ENCODE measurements around the gene PDE4B.

The PDE4B gene

DNA sequence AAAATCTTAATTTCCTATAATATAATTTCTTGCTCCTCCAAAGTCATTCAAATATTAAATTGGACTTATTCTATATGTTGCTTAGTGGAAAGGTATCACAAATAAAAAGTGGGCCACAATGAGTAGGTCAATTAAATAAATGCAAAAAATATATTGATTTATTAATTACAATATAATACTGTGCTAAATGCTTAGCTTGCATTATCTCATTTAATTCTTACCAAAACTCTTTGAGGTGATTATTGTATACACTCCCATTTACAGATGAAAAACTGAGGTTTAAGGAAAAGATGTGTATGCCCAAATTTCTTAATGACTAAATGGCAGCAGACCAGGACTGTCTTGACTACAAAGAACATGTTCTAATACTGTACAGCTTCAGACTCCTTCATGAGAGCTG lies 415.9 kb downstream of the PDE4B start:
- DNase-seq, result no peak

DNA sequence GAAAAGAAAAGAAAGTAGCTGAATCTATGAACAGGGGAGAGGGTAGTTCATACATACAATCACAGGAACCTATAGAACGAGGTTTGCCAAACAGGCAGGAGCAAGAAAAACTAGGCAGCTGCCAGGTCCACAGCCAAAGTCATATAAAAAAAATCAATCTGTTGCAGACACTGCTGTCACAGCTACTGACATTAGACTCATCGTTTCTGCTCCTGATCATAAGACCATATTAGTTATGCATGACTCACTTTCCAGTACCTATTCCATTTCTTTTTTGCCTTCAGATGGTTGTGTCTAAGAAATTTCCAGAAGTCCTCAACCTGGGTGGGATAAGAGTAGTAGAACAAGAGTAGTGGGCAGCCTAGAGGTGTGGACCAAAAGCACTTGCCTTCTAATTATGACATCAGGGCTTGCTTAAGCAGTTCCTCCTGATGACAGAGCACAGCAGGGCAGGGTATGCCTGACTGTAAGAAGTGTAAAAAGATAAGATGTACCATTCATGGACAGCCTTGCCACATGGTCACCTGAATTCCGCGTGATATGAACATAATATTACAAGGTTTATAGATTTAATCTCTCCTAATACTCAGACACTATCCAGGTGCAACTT lies 418.0 kb downstream of the PDE4B start:
- no peak for DNase-seq

DNA sequence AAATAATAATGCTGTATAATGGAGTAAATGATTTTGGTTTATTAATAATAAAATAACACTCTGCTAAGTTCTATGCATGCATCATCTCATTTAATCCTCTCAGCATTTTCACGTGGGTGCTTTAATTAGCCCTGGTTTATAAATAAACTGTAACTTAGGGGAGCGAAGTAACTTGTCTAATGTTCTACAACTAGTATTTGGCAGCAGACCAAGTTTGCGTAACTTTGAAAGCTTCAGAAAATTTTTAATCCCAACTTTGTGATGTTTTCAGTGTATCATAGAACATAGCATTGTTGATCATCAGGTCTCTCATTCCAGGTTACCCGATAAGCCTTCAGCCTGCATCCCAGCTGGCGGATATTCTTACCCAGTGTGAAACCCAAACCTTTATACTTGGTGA lies 418.8 kb downstream of the PDE4B start:
- DNase-seq, result no peak

- no peak for DNase-seq
Measured at GRCh38 chr1:66213491-66213890, 420.8 kb downstream of the PDE4B start.

GRCh38 chr1:66214901-66215300 lies 422.2 kb downstream of the PDE4B start:
- no peak for DNase-seq

- no peak for DNase-seq
Measured at GRCh38 chr1:66217021-66217420, 424.3 kb downstream of the PDE4B start.

DNA sequence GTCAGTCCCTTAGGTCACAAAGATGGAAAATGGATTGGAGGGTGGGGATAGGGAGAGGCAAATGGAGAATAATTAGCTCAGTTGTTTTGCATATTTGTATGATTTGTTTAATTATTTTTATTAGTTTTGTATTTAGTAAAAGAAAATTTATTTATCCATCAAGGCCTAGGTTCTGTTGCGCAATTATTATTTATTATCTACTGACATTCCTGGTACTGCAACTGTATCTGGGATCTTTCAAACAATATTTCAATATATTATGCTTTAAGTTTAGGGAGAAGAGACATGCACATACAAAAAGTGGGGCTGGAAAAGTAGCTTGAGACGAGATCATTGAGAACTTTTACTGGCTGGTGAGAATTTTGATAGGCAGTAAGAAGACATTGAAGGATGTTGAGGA lies 424.9 kb downstream of the PDE4B start:
- no peak for DNase-seq

GRCh38 chr1:66220477-66220876 lies 427.8 kb downstream of the PDE4B start:
- DNase-seq, result no peak

DNA sequence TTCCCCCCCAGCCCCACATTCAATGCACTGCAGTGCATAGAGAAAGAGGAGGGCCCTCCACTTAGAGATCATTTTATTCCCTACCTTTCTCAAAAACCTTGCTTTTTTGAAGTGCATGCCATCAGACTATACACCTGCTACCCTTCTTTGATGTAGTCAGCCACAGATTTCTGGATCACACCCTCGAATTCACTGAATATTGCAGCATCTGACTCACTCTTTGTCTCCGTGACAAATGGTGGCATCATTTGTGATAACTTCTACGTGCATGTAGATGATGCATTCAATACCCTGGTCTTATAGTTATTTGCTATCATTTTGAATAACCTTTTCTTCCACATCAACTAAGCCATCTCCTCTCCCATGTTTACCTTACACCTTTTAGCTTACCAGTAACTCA lies 431.0 kb downstream of the PDE4B start:
- no peak for DNase-seq

DNA sequence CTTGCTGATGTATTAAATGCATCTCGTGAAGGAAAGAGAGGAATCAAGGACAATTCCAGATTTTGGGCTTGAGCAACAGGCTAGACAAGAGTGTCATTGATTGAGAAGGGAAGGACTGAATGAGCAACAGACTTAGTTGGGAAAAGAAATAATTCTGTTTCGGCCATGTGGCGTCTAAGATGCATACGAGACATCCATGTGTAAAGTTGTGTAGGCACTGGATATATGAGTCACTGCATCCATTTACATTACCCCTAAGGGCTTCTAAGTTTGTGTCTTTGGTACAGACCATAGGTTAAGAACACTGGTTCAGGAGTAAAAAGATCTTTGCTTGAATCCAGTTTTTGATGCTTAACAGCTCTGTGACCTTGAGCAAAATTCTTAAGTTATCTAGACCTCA lies 434.3 kb downstream of the PDE4B start:
- no peak for DNase-seq

DNA sequence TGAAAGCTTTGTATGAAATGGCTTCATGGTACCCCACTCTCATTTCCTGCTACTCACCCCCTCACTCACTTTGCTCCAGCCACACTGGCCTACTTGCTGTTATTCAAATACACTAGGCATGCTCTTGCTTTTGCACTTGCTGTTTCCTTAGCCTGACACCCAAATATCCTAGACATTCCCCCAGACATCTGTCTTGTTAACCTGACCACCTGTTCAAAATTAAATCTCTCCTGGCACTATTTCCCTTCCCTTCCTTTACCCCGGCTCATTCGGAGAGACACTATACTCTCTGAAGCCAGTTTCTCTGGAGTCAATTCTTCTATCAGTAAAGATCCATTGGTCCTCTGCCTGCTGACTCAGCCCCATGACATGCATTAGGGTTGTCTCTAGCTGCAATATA lies 435.3 kb downstream of the PDE4B start:
- no peak for DNase-seq

- DNase-seq, result no peak
Measured at GRCh38 chr1:66231217-66231616, 438.5 kb downstream of the PDE4B start.

DNA sequence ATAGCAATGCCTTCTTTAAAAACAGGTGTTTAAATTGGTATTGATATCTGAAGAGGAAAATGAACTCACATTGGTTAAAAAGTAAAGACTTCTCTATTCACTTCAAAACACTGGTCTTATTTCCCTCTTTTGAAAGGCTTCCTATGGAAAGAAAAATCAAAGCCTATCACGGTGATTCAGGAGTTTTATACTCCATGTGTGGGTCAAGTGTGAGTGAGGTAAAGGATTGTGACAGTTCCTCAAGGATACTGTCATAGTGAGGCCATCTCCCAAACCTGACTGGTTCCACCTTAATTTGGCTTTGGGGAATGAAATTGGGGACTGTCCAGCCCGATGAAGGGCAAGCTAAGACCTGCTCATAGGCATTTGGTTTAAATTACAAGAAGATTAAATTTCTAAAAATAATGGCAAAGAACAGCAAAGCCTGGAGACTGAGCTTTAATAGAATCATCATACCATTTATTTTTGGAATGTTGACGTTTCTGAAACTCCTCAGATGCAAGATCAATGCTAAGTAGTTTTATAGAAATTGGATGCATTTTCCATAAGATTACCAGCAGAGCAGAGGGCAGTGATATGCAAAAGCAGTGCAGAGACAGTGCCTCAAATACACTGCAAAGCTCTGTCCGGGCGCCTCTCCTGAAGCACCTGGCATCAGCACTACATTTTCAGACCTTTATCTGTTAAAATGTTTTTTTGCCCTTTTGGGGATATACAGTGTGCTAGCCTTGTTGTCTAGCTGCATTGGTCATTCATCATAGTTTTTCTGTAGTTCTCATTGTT lies 439.2 kb downstream of the PDE4B start:
- DNase-seq, result no peak

- no peak for DNase-seq
Measured at GRCh38 chr1:66237042-66237441, 444.3 kb downstream of the PDE4B start.

DNA sequence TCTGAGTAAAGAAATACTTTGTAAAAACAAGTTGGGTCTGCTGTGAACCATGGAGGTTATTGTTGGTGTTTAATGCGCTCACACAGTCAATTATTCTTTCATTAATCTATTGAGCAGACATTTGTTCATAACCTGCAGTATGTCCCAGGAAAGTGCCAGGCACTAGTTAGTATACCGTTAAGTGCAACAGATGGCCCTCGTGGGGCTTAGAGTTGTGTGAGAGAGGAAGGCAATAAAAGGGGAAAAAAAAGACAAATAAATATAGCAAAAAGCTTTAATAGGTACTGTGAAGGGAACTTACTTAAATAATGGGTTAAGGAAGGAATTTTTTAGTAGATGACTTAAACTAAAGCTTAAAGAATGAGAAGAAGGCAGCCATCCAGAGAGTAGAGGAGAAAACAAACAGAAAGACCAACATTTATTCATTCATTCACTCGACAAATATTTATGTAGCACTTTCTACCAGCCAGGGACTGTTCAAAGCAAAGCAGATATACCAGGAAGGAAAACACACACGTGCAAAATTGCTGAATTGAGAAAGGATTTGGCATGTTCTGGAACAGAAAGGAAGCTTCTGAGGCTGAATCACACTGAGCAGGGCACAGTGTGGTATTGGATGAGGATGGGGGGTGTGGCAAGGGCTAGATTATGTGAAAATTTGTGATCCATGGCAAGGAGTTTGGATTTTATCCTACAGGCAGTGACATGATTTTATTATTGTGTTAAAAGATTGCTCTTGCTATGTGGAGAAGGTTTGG lies 445.2 kb downstream of the PDE4B start:
- no peak for DNase-seq

DNA sequence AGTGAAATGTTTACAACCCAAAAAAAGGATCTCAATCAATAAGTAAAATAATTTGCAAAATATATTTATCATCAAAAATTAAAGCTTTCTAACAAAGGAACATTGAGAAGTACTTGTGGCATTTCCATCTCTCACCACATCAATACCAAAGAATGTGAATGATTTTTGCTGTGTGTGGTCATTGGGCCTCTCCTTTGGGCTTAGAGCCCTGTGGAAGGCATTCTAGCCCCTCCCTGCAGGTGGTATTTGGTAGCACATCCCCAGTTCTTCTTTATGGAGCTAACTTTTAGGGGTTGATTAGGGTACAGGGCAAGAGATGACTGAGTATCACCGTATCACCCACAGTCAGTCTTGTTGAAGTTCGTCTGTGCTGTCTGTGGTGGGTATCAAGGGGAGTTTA lies 447.1 kb downstream of the PDE4B start:
- no peak for DNase-seq

GRCh38 chr1:66240491-66241484 lies 448.1 kb downstream of the PDE4B start:
- DNase-seq, result no peak

- peak; percentile 75 for DNase-seq
Measured at GRCh38 chr1:66242646-66243547, 450.2 kb downstream of the PDE4B start.

DNA sequence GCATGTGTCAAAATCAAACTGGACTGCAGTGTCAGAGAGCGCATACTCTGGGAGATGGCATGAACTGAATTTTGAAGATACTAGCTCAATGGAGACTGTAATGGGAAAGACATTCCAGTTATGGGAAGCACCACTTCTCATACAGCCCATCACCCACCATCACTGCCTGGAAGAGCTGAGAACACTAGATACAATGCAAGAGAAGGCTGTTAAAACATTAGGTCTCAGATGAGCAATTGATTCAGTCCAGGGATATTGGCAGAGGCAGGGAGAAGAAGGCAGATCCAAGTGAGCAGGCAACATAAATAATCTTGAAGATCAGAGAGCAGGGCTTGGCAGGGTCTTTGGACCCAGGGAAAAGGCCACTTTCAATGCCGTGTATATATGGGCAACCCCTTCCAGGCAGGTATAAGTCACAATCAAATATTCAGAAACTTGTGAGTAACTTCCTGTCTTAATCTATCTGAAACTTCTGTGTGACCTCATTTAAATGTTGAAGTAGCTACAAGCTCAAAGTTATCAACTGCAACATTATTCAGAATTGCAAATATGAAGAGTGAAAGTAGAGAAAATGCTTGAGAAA lies 450.9 kb downstream of the PDE4B start:
- DNase-seq, result no peak

GRCh38 chr1:66244429-66244828 lies 451.7 kb downstream of the PDE4B start:
- DNase-seq, result no peak

GRCh38 chr1:66245691-66246090 lies 453.0 kb downstream of the PDE4B start:
- DNase-seq, result no peak

Data from stimulated activated CD4-positive, alpha-beta T cell treated with anti-CD3 and anti-CD28 coated beads, Interleukin-4, amount 100 ng/mL, for 1 hour (primary cell).